Hippocampal formation (tissue), 2 donors: ENCODE data around the gene DIP2C.
"Not testable (repeated sequence)": the region's sequence is repeated elsewhere in the genome, so short reads cannot be mapped to it uniquely, and the experiment has no call there.

Experiments
- DNase-seq, 2 donors: peaks; one replicate each; lab custom pipeline; 2025; lab: John Stamatoyannopoulos, UW

The DIP2C gene

DNA sequence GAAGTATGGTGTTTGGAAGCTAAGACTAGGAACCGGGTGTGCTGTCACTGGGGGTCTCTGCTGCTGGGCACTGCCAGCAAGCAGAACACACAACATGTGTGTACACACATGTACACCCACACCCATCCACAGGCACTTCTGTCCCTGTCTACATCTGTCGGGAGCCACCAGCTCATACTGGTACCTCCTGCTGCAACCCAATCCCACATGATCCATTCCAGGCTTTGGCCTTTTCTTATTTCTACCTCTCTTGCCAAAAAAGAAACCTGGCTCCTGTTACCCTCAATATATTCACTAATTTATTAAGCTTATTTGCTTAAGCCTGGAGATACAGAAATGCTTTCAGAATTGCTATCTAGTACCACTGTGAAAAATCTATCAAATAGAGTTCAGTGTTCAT is 246.0 kb downstream of the DIP2C start:
- DNase-seq: no peak

DNA sequence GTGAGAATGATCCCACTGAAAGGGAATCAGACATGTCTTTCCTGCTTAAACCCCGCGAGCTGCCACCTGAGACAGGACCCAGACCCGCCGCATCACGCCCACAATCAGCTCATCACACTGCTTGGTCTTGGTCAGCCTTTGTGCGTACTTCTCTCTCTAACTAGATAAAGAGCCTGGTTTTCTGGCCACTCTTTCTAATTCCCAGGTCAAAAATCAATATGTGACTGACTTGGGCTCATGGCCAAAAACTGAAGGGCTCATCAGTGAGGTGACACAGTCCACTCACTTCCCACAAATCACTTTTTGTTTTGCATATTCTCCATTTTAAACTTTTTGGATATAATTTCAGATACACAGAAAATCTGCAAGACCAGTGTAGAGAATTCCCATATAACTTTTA is 247.3 kb downstream of the DIP2C start:
- no peak for DNase-seq

DNA sequence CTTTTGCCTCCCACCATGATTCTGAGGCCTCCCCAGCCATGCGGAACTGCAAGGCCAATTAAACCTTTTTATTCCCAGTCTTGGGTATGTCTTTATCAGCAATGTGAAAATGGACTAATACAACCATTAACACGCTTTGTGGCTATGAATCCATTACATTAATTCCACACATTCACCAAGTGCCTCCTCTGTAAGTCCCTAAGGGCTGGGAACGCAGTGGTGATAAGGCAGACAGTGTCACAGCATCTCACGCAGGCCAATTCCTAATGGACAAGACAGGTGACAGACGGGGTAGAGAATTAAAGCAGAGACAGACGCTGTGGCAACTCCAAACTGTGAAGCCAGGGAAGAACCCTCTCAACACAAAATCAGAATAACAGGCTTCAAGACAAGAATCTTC is 247.8 kb downstream of the DIP2C start:
- DNase-seq: no peak

DNA sequence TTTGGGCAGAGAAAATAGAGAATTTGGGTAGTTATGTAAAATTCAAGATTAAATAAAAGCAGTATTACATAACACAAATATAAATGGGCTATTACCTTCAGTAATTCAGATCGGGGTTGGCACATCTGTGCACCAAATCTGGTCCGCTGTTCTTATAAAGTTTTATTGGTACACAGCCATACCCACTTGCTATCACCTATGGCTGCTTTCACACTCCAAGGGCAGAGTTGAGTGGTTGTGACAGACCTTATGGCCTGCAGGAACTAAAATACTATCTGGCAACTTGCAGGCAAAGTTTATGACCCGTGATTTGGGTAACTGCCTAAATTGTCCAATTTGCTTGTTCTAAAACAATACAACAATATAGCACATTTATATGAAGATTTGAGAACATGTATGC is 249.3 kb downstream of the DIP2C start:
- DNase-seq: no peak

DNA sequence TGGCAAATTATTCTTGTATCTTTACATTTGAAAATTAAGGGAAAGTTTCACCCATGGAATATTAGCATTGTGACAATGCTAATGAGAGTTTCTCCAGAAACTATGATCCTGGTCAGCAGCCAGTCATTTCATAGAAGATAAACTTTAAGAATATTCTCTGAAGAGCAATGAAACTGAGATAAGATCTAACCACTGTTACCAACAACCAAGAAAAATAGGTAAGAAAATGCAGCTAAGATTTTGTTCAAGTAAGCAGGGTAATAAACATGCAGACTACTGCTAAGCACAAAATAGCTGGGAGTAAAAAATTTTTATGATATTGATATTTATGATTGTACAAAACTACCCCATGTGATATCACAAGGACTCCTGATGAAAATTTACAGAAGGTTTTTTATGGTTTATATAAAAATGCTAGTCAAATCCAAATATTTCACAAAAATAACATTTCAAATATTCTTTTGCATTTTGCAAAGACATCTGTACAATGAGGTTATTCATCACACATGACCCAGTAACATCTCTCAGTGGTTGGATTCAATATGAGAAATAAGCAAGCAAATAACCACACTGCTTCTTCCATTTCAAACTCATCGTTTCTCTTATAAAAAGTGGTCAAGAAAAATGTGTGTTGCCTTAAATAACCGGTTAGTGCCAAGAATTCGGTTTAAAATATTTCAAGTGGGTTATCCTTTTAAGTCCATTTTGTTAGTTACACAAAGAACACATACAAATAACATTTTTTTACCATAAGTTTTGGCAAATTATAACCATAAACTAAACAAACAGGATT is 251.6 kb downstream of the DIP2C start:
- DNase-seq: no peak

DNA sequence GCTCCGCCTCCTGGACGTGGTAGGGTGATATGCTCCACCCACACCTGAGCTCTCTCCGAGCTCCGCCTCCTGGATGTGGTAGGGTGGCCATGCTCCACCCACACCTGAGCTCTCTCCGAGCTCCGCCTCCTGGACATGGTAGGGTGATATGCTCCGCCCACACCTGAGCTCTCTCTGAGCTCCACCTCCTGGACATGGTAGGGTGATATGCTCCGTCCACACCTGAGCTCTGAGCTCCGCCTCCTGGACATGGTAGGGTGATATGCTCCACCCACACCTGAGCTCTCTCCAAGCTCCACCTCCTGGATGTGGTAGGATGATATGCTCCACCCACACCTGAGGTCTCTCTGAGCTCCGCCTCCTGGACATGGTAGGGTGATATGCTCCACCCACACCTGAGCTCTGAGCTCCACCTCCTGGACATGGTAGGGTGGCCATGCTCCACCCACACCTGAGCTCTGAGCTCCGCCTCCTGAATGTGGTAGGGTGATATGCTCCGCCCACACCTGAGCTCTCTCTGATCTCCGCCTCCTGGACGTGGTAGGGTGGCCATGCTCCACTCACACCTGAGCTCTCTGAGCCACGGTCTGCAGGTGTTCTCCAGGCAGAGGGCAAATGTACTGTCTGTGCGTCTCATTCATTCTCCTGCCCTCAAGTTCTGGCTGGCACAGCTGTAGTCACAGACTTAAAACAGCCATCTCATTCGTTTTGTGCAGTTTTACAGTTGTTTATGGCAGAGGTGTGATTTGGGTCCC is 252.4 kb downstream of the DIP2C start:
- DNase-seq: no peak

DNA sequence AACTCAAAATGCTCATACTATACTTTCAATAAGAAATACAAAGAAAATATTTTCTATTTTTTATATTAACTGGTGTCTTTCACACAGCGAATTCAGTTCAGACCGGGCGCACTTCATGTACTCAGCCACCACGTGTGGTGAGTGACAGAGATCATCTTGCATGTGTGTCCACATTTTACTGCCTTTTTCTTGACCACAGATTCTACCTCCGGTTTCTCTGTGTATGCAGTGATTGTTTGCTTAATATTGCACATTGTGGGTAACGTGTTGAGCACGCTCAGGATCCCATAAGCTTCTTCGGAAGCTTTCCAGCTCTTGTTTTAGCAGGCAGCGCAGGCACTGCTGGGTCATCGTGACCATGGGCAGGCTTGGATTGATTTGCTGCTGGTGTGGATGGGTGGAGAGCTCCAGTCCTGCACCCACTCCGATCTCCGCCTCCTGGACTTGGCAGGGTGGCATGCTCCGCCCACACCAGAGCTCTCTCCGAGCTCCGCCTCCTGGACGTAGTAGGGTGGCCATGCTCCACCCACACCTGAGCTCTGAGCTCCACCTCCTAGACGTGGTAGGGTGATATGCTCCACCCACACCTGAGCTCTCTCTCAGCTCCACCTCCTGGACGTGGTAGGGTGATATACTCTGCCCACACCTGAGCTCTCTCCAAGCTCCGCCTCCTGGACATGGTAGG is 253.3 kb downstream of the DIP2C start:
- no peak for DNase-seq

DNA sequence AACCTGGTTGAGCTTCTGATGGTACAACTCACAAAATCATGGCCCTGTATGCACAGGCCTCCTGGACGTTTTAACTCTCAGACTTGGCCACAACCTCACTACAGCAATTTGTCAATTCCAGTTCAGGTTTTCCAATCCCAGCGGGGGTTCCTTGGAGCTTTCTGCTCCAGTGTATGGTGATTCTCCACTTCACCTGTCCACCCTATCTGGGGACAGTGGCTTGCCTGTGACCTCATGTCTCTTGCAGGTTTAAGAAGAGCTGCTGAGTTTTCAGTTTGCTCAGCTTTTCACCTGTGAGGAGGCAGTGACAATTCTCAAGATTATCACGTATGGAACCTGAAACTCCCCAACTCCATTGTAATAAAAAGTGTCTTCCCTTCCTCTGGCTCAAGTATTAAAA is 254.1 kb downstream of the DIP2C start:
- DNase-seq: no peak

DNA sequence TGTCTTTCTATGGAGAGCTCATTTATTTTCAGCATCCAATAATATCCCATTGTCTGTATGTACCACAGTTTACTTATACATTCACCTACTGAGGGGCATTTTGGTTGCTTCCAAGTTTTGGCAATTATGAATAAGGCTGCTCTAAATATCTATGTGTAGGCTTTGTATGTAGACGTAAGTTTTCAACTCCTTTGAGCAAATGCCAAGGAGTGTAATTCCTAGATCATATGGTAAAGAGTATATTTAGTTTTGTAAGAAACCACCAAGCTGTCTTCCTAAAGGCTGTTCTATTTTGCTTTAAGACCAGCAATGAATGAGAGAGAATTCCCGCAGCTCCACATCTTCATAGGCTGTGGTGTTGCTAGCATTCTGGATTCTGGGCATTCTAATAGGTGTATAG is 259.8 kb downstream of the DIP2C start:
- DNase-seq: no peak

DNA sequence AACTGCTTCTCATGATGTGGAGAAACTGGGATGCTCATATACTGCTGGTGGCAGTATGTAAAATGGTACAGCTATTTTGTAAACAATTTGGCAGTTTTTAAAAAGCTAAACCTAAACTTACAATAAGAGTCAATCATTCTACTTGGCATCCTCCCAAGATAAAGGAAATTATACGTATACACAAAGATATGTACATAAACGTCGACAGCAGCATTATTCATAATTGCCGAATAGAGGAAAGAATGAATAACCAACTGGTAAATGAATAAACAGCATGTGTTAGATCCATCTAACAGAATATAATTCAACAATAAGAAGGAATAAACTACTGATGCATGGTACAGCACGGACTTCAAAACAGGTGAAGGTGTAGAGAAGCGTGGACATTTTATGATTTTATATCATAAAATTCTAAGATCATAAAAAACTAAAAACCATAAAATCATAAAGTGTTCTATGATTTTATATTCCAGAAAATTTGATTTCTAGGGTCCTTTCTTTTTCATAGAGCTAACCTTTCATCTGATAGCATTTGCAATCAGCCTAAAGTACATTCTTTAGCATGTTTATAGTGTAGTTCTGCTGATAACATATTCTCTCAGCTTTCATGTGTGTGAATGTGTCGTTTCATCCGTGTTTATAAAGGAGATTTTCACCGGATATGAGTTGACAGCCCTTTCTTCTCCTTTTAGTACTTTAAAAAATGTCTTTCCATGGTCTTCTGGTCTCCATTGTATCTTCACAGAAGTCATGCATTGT is 261.5 kb downstream of the DIP2C start:
- no peak for DNase-seq

DNA sequence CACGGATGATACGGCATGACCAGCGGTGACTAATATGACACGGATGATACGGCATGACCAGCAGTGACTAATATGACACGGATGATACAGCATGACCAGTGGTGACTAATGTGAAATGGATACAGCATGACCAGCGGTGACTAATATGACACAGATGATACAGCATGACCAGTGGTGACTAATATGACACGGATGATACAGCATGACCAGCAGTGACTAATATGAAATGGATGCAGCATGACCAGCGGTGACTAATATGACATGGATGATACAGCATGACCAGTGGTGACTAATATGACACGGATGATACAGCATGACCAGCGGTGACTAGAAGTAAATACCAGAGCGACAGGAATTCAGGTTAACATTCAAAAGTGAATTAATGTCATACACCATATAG is 264.1 kb downstream of the DIP2C start:
- not testable (repeated sequence) for DNase-seq

DNA sequence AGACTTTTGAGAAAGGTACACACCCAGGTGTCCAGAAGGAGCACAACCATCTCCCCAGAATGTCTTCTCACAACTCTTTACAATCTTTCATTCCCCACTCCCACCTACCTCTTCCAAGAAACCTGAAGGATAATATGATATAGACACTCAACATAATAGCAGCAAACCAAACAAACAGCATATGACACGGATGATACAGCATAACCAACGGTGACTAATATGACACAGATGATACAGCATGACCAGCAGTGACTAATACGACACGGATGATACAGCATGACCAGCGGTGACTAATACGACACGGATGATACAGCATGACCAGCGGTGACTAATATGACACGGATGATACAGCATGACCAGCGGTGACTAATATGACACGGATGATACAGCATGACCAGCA is 264.7 kb downstream of the DIP2C start:
- DNase-seq: not testable (repeated sequence)

DNA sequence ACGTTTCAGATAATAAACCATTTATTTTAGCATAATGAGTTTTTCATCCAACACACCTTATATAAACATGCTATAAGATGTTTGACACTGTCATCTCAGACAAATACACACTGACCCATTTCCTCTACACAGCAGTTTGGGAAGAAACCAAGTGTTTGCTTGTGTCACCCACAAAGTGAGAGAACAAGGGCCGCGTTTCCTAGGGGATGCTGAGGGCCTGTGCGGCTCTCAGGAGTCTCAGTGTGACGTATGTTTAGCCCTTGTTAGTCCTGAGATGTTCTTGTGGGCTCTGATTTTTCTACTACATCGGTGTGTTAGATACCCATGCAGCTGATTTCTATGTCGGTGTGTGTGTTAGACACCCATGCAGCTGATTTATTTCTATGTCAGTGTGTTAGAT is 266.3 kb downstream of the DIP2C start:
- no peak for DNase-seq

DNA sequence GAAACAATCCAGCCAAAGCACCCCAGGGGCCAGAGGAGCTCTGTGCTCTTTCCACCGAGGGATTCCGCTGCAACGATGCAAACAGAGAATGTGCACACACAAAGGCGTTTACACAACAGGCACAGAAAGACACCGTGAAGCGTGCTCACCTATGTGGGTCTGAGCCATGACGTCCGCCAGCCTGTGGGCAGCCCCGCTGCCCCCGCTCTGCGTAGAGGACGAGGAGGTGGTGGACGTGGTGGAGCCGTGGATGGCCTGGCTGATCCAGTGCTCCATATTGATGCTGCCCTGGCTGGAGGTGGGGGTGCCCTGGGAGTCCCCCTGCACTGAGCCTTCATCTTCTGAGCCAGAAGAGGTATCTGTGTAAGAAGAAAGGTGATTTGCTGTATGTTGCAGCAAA is 266.8 kb downstream of the DIP2C start:
- no peak for DNase-seq

DNA sequence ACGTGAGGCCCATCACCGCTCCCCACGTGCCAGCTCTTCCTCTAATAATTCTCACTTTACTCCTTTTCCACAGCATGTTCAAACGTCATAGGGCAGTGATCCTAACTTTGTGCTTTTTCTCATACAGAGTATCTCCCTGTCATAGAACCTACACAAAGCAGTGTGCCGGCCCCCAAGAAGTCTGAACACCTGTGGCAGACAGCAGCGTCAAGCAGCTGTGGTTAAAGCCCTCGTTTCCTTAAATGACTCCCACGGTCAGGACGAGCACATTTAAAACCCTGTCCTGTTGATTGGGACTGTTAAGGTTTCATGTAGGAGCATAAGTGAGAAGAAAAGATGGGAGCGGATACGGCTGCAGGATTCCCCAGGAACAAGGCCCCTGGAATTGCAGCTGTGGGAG is 267.2 kb downstream of the DIP2C start:
- no peak for DNase-seq

DNA sequence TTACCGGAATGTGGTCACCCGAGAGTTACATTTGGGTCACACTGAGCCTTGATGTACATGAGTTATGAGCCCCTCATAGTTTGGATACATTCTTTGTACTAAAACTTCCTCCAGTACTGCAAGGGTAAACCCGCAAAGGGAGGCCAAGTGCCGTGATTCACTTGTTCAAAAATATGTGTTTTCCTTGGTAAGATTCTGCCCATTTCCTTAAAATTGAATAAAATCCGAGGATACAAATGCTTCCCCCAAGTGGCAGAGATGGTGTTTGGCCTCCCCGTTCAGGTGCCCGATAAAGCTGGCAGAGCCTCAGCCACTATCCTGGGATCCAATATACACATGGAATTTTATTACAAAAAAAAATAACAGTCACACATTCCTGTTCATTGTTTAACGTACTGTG is 268.3 kb downstream of the DIP2C start:
- DNase-seq: no peak

DNA sequence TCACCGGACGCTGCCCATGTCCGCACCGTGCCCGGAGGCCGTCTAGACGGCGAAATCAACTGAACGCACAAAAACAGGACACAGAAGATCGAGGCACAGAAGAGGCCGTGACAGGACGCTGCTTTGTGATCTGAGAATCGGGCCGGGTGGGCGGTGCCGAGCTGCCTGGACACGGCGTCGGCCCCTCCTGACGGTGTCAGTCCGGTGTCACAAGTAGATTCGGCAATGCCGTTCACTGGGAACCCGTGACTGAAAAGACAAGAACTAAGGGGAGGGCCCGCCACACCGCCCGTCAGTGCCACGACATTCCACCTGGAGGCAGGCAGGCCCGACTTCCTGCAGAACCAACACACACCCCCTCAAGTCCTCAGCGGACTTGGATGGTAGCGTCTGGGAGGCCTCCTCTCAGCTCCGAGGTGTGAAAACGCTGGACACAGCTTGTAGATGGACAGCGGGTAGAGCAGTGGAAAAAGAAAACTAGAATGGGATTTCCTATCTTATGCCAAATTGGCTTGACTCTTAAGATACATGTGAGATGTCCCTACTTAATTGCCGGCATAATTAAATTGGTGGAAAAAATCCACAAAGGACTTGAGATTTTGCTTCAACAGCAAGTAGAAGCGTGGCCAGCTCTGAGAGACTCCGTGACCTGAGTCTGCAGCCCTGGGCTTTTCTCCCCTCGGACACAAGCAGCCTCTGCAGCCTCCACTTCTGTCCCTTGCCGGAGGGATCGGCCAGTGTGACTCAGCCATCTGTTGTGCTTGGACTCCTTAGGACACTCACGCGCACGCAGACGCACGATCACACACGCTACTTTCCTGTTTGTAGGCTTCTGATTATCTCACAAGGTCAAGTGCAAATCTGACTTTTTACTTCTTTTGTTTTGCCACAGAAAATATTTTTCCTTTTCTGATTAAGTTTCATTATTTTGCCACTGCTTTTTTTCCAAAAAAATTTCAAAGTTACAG is 269.0 kb downstream of the DIP2C start:
- DNase-seq: no peak

DNA sequence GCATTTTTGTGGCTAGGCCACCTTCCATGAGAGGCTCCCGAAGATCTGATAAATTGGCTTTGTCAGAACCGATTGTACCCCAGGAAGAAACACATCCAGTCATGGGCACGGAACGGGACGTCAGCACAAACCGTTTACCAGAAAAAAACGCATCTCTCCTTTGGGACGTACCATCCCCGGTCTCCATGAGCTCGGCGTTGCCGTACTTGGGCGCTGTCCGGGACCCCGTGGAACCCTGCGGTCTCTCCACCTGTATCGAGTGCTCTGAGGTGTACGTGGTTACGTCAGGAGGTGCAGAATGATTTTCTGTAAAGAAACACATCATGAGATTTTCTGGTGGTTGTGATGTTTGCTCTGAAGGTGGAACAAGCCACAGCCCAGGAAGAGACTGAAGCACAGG is 270.6 kb downstream of the DIP2C start:
- DNase-seq: no peak

DNA sequence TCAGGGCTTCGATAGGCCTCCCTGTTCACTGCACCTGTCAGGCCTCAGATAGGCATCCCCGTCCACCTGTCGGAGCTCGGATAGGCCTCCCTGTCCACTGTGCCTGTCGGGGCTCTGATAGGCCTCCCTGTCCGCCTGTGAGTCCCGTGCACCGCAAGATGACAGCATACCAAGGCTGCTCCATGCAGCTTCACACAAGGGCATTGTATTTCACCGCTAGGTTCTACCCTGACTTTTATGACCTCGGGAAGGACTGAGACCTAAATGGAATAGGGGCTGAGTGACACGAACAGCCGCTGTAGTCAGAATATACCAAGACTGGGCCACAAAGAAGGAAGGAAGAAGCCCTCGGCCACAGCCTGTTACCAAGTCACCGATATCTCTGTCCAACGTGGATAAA is 271.2 kb downstream of the DIP2C start:
- DNase-seq: no peak

DNA sequence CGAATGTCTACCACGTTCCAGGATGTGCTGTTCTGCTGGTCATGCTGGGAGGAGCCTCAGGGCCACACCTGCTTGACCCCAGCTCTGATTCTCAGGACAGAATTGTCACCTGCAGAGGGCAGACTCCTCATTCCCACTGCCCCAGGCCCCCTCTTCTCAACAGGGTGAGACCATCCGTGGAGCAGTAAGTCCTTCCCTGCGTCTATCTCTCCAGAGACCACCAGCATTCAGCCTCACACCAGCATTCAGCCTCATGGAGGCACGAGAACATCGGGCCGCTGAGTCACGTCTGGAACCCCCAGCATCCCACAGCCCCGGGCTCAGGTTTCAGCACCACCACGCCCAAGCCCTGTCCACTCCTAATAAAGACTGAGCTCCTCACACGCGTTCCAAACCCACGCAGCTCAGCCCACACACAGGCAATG is 273.4 kb downstream of the DIP2C start:
- no peak for DNase-seq

DNA sequence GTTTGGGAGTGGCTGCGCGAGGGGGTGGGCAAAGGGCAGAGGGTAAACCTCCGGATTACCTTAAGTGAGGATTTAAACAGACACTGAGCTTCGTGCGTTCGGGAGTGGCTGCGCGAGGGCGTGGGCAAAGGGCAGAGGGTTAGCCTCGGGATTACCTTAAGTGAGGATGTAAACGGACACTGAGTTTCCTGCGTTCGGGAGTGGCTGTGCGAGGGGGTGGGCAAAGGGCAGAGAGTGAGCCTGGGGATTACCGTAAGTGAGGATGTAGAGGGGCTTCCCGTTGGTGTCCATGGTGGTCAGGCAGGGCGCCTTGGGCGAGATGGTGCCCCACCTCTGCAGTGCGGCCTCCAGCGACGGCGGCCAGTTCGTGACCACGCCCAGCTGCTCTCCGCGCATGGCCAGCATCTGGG is 275.8 kb downstream of the DIP2C start:
- no peak for DNase-seq
